Fibroblast of the aortic adventitia (primary cell): Measurements from ENCODE around the gene TAF5. TPM values are rescaled to one million over a fixed set of nuclear protein-coding genes. Genes with fewer than 3 reads are reported as not detected.

ENCODE experiments used
- DNase-seq: peaks from one replicate; pipeline ENCODE4 v3.0.0-alpha.2; 2010; ENCODE audit warnings: low read depth
- H3K4me3 ChIP-seq: 2 replicates; pipeline ENCODE4 v1.5.1; 2011; ENCODE audit warnings: low read depth, mild to moderate bottlenecking, control low read depth, low read length, moderate library complexity
- CTCF ChIP-seq: IDR thresholded peaks from 2 replicates; pipeline ENCODE4 v1.5.1; 2011; ENCODE audit warnings: mild to moderate bottlenecking, low read length, control low read depth, inconsistent platforms; ENCODE audit not compliant: insufficient read depth
- total RNA-seq: library from RNA; depleted of rRNA; stranded (reverse); fragments of >200 nt; gene quantifications from 2 replicates; pipeline ENCODE4 v1.2.3, GENCODE V29; 2012; ENCODE audit warnings: low replicate concordance

Gene TAF5
- total RNA-seq, 1 donor: 5.6 TPM

DNA sequence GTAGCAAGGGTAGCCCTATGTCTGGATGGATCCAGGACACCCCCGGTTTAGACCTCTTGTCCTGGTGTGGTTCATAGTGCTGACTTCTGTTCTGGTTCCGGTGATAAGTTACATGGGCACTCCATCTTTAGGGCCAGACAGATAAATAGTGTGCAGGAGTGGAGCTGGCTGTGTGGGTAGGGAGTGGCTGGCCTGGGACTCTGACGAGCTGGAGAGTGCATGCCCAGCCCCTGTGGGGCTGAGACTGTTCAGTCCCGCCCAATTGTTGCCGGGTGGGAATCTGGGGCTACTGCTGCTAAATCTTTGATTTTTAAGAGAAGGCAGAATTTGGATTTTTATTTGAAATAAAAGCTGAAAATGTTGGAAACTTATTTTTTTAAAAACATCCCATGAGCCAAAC is 56.0 kb downstream of the TAF5 start:
- no peak overlapping the region for H3K4me3 ChIP-seq
- TF ChIP-seq CTCF: no peak
- no peak for DNase-seq

DNA sequence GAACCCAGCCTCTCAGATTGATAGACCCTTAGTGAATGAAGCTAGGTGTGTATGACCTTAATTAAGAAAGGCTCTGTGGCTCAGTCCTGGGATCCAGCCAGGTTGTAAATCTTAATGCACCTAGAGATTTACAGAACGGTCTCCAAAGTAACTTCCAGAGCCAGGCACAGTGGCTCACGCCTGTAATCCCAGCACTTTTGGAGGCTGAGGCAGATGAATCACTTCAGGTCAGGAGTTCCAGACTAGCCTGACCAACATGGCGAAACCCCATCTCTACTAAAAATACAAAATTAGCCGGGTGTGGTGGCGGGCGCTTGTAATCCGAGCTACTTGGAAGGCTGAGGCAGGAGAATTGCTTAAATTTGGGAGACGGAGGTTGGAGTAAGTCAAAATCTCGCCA is 60.1 kb downstream of the TAF5 start:
- DNase-seq: no peak
- TF ChIP-seq CTCF: no peak
- H3K4me3 ChIP-seq: no peak overlapping the region

- no peak overlapping the region for H3K4me3 ChIP-seq
- TF ChIP-seq CTCF: no peak
- DNase-seq: no peak
These were observed 61.3 kb downstream of the TAF5 start for GRCh38 chr10:103428989-103429643.

- no peak overlapping the region for H3K4me3 ChIP-seq
- DNase-seq: no peak
- TF ChIP-seq CTCF: no peak
These were observed 61.9 kb downstream of the TAF5 start for GRCh38 chr10:103429647-103430046.

DNA sequence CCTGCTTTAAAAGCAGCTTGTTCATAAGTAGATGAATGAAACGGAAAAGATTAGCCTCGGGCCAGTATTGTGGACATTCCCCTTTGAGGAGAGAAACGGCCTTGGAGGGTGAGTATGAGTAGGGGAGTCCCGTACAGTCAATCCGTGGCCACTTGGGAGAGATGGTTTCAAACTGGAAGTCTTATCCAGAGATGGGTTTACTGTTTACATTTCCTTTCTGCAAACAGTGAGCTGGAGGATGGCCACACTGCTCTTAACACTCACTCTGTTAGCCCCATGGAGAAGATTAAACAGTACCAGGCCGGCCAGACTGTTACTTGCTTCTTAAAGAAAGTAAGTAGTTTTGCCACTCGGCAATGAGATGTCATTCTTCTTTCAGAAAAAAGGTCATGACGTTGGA is 64.1 kb downstream of the TAF5 start:
- no peak for TF ChIP-seq CTCF
- no peak overlapping the region for H3K4me3 ChIP-seq
- no peak for DNase-seq

DNA sequence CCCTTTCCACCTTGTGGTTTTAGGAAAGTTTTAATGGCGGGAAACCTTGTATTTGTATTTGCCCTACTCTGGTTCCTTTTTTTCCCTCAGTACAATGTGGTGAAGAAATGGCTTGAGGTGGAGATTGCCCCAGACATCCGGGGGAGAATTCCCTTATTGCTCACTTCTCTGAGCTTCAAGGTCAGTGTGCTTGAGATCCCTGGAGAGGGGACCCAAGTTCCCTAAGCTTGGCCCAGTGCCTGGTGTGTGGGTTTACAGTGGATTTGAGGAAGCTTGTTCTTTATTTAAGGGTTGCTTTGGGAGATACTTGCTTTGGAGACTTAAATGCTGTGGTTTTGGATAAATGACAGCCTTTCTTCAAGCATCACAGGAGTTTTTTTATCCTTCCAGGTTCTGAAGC is 66.1 kb downstream of the TAF5 start:
- H3K4me3 ChIP-seq: no peak overlapping the region
- DNase-seq: peak; percentile 19
- TF ChIP-seq CTCF: no peak

Other genes starting within 250 kb of the TAF5 start
- gene NT5C2, start 174.7 kb upstream of the TAF5 start, total RNA-seq: 95.2 and 122 TPM in 2 replicates
- gene RPEL1, start 122.1 kb upstream of the TAF5 start, total RNA-seq: under 0.01 and 0.82 TPM in 2 replicates
- gene INA, start 90.8 kb upstream of the TAF5 start, total RNA-seq: 0.33 and 0.90 TPM in 2 replicates
- 16.4 and 64.0 TPM in 2 replicates for gene PCGF6, start 16.8 kb upstream of the TAF5 start, total RNA-seq
- 159 and 387 TPM in 2 replicates for gene ATP5MK, start 28.5 kb downstream of the TAF5 start, total RNA-seq
- 33.9 and 38.4 TPM in 2 replicates for gene PDCD11, start 28.6 kb downstream of the TAF5 start, total RNA-seq
- gene CALHM2, start 84.4 kb downstream of the TAF5 start, total RNA-seq: 57.6 and 91.4 TPM in 2 replicates
- gene CALHM1, start 90.9 kb downstream of the TAF5 start, total RNA-seq: not detected in 2 replicates
- not detected in 2 replicates for gene CALHM3, start 111.3 kb downstream of the TAF5 start, total RNA-seq
- gene NEURL1, start 125.7 kb downstream of the TAF5 start, total RNA-seq: 0.27 TPM in 1 of 2 replicates, not detected in the other